NCI-H1105 (cell line): Measurements from ENCODE around the gene CCDC171.
"Not testable (repeated sequence)": the region's sequence is repeated elsewhere in the genome, so short reads cannot be mapped to it uniquely, and the experiment has no call there.

ENCODE experiments used
- DNase-seq: peaks from one replicate; lab custom pipeline; 2025; lab: John Stamatoyannopoulos, UW

CCDC171 gene

GRCh38 chr9:15763371-15763770, 210.5 kb downstream of the CCDC171 start:
- no peak for DNase-seq

- DNase-seq, result no peak
Observed at GRCh38 chr9:15764131-15764530, 211.3 kb downstream of the CCDC171 start.

DNA sequence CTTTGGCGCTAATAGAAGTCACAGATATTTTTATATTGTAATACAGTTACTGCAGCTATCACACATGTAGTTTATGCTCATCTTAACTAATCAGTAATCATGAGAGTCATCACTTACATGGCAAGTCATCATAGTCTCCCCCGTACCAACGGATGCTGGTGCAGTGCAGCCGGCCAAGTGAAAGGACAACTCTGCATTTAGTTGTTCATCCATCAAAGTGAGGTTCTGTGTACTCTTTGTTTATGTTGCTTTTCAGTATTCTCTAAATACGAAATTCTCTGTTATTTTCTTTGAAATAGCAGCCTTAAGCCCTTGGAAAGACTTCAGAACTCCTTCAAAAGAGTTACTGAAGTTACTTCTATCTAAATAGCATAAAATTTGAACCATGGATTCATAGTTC, 216.7 kb downstream of the CCDC171 start:
- no peak for DNase-seq

GRCh38 chr9:15778861-15779260, 226.0 kb downstream of the CCDC171 start:
- DNase-seq, result no peak

DNA sequence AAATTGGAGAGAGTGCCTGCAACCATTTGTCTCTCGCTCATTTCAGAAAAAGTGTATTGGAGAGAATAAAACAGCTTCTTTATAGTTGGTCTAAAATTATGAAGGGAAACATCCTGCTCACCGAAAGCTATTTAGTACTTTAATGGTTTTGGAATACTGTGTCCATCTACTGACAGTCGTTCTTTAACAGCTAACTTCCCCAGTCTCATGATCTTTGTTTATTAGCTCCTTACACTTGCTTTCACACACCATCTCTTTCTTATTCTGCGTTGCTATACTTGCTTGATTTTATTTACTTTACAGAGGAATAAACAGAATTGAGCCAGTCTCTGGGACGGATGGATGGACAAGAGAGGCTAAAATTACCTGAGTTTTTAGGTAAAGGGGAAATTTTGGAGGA, 229.3 kb downstream of the CCDC171 start:
- no peak for DNase-seq

- no peak for DNase-seq
Observed at GRCh38 chr9:15785584-15785983, 232.7 kb downstream of the CCDC171 start.

DNA sequence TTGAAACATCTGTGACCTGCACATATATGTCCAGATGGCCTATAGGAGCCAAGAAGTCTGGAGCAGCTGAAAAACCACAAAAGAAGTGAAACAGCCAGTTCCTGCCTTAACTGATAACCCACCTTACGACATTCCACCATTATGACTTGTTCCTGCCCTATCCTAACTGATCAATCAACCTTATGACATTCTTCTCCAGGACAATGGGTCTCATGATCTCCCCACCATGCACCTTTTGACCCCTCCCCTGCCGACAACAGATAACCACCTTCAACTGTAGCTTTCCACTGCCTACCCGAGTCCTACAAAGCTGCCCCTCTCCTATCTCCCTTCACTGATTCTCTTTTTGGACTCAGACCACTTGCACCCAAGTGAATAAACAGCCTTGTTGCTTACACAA, 233.8 kb downstream of the CCDC171 start:
- no peak for DNase-seq

GRCh38 chr9:15810219-15810899, 257.5 kb downstream of the CCDC171 start:
- DNase-seq, result not testable (repeated sequence)

DNA sequence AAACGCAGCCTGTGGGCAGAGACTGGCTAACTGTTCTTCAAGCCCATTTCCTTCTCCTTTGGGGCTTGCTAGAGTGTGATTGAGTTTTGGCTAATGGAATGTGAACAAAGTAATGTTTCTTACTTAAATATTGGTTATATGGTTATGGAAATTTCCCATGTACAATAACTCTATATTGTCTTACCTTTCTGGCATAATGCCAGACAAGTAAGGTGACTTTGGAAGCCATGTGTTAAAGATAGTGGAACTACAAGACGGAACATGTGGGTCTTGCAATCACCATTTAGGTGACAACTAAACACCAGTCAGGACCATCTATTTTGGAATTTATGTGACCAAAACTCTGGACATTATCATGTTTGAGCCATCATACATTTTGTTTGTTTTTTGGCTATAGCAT, 260.2 kb downstream of the CCDC171 start:
- DNase-seq, result no peak

GRCh38 chr9:15824310-15824709, 271.5 kb downstream of the CCDC171 start:
- DNase-seq, result peak; percentile 25

DNA sequence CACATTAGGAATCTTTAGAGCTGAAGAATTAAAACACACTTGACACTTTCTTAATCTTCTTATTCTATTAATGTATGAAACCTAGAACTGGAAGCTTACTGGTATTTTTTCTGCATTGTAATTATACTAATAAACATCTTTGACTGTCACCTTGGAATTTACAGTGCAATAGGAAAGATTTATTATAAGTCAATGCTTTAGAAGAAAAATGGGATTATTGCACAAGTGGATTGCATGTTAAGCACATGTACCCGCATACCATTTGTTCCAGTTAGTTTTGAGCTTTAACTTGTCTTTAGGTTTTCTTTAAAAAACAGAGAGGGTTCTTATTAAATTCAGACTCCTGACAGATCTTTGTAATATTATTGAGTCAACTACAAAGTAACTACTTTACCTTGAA, 278.5 kb downstream of the CCDC171 start:
- no peak for DNase-seq

- peak; percentile 56 for DNase-seq
Observed at GRCh38 chr9:15834541-15834940, 281.7 kb downstream of the CCDC171 start.

DNA sequence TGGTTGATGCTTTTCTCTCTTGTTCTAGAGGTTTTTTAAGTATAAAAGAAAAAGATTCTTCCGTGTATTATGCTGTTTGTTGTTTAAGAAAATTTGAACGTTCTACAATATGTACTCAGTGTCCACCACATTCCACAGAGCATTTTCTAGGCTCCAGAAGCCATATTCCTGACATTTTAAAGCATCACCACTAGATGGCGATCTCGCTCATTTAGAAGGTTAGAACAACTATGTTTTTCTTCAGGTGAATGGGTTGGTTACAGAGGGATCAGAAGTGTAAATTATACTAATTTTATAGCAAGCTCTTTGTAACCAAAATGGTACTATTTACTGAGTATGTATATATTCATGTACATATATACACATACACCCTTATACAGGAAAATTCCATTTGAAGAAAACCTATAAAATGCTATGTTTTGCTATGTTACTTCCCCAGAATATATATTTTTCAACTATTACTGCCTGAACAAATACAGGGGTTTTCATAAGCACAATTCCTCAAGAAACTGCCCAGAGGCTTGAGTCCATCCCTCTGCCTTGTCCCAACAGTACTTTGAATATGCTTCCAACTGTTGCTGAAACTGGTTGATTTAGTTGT, 284.3 kb downstream of the CCDC171 start:
- peak; percentile 50 for DNase-seq

DNA sequence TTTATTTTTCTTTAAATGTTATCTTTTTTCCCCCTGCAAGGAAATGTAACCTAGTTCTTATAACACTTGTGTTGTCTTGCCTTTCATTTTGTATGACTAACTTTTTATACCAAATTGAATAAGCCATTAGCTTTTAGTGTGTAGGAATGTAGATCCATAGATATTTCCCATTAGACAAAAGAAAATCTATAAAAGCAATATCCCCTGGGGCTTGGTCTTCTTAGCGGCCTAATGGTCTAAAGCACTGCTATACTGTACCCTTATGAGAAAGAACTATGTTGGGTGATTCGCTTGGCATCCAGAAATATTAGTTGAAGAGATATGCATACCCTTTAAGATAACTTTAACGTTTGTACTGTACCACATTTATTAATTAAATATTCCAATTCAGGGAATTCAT, 289.2 kb downstream of the CCDC171 start:
- DNase-seq, result no peak

GRCh38 chr9:15843316-15843715, 290.5 kb downstream of the CCDC171 start:
- DNase-seq, result no peak

DNA sequence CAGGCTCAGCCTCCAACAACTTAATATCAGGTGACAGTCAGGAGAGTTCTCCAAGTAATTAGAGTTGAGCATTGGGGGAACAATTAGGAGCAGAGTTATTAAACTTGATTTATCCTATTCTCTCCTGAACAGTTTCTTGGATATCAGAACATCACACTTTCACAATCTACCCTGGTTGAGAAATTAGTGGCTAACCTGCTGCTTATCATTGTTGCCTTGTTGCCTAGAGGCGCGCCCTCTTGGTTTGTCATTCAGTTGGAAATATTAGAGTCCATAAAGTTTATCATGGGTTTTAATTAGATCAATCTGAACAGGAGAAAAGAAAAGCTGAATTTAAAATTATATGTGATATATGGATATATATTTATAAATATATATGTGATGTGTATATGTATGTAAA, 291.1 kb downstream of the CCDC171 start:
- no peak for DNase-seq

GRCh38 chr9:15846611-15847010, 293.8 kb downstream of the CCDC171 start:
- no peak for DNase-seq

GRCh38 chr9:15849871-15850270, 297.0 kb downstream of the CCDC171 start:
- no peak for DNase-seq

DNA sequence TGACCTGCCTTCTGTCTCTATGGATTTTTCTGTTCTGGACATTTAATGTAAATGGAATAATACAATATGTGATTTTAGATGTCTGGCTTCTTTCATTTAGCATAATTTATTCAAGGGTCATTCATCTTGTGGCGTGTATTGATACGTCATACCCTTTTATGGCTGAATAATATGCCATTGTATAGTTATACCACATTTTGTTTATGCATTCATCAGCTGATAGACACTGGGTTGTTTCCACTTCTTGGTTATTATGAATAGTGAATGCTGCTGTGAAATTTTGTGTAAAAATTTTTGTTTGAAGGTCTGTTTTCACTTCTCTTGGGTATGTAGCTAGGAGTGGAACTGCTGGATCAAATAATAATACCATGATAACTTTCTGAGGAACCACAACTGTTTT, 298.9 kb downstream of the CCDC171 start:
- DNase-seq, result no peak

GRCh38 chr9:15856591-15856990, 303.7 kb downstream of the CCDC171 start:
- DNase-seq, result no peak

- DNase-seq, result no peak
Observed at GRCh38 chr9:15867334-15867733, 314.5 kb downstream of the CCDC171 start.

DNA sequence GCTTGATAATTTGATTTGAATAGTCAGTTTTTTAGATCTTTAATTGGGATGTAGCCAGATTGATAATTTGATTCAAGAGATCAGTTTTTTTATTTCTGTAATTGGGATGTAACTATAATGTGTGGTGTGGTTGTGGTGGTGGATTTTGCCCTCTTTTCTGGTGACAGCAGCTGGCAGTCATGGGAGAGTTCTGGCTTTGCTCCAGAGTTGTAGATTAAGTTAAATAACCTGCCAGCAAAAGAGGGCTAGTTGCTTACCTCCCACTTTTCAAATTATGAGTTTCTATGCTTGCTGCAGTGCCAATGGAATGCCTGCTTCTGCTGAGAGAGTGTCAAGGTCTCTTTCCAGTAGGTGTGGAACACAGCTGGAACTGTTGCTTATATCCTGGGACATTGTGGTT, 315.1 kb downstream of the CCDC171 start:
- DNase-seq, result peak; percentile 88

- peak; percentile 65 for DNase-seq
Observed at GRCh38 chr9:15873573-15874177, 320.8 kb downstream of the CCDC171 start.

DNA sequence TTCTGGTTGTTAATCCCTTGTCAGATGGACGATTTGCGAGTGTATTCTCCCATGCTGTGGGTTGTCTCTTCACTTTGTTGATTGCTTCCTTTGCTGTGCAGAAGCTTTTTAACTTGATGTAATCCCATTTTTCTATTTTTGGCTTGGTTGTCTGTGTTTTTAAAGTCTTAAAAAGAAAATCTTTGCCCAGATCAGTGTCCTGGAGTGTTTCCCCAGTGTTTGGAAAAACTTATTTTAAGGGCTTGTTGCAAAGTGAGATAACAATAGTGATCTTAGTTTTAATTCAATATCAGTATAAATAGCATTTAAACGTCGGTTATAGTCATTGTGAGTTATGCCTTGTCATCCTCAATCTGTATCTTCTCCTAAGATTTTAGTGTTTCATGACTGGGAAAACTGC, 329.5 kb downstream of the CCDC171 start:
- DNase-seq, result no peak
